Measurements from ENCODE around the gene PTPRU.

- TF ChIP-seq CTCF (IDR thresholded peaks at IDR 0.05; ENCODE audit: low read depth, low read length) = no peak
- no peak for TF ChIP-seq POLR2A (IDR thresholded peaks at IDR 0.05; ENCODE audit: extremely low read depth, insufficient read length)
- no peak for TF ChIP-seq MAX (IDR thresholded peaks at IDR 0.05; ENCODE audit: low read depth, low read length)
These were observed 35.3 kb upstream of the PTPRU start for GRCh38 chr1:29200906-29201594.
